ENCODE data around the gene WFDC5. TPM values are rescaled to one million over a fixed set of nuclear protein-coding genes. Genes with fewer than 3 reads are reported as not detected.
A peak's percentile ranks its signal among the peaks of the same experiment; 100 is the strongest.
"Not testable (repeated sequence)": the region's sequence is repeated elsewhere in the genome, so short reads cannot be mapped to it uniquely, and the experiment has no call there.

The WFDC5 gene
- polyA plus RNA-seq, 1 of the 3 experiments (the other 2 are of a cell fraction) = 0.08 TPM

- TF ChIP-seq USF2 (IDR thresholded peaks at IDR 0.05; ENCODE audit: borderline replicate concordance, low read depth, low read length) (no peak), FOSL2 (IDR thresholded peaks at IDR 0.05; ENCODE audit: borderline replicate concordance, low read depth) (0 out of 2 replicates have a peak, but pooled peaks have one; percentile 10), REST (IDR thresholded peaks at IDR 0.05; ENCODE audit: low read depth, low read length) (no peak), ELF1 (IDR thresholded peaks at IDR 0.05) (no peak), ZBTB33 (IDR thresholded peaks at IDR 0.05; ENCODE audit: borderline replicate concordance, low read depth) (no peak), USF1 (IDR thresholded peaks at IDR 0.05; ENCODE audit: borderline replicate concordance, low read depth) (no peak), IRF3 (IDR thresholded peaks at IDR 0.05; ENCODE audit: low read depth, low read length) (no peak)
Observed at GRCh38 chr20:45157962-45158361, 43.0 kb upstream of the WFDC5 start (continued).

- Histone ChIP-seq H3K9ac (no peak overlapping the region), H3K4me3 (ENCODE audit: low read depth in 2 of 2, low read length in 1 of 2) (no peak overlapping the region), H3K4me1 (ENCODE audit: control insufficient read depth in 1 of 2, insufficient read depth in 2 of 2, low read depth in 1 of 2, low read length in 1 of 2) (no peaks in the 10 kb centered on the region; a peak in 1 of 4 replicates), H4K20me1 (ENCODE audit: insufficient read depth) (no peaks in the 10 kb centered on the region), H3K27ac (ENCODE audit: low read depth in 2 of 2, low read length in 1 of 2) (no peak overlapping the region), H3K36me3 (replicated peaks in 1 of 2; ENCODE audit: control insufficient read depth in 1 of 2, insufficient read depth in 2 of 2, low read length in 1 of 2) (no peaks in the 10 kb centered on the region), H3F3A (replicated peaks; ENCODE audit: insufficient read depth) (no peaks in the 10 kb centered on the region), H3K9me3 (no peaks in the 10 kb centered on the region), H3K27me3 (ENCODE audit: insufficient read depth) (no peaks in the 10 kb centered on the region), H3K9me2 (no peaks in the 10 kb centered on the region), H3K4me2 (no peak overlapping the region), H3K79me2 (ENCODE audit: insufficient read depth) (no peaks in the 10 kb centered on the region), H2AFZ (ENCODE audit: low read depth) (no peak overlapping the region)
- ChIA-PET CTCF (interaction anchor here (1.0 to 1.3 kb wide), 2 partner anchors 61 to 614 kb away, joined by 3 read pairs; no protein-coding TSS in a partner anchor), POLR2A (no interaction called here)
- 4% methylated on average over 2 of the region's 2 CpGs for WGBS (ENCODE audit: low lambda C conversion rate)
- DNase-seq = no peak
- TF ChIP-seq RXRA (IDR thresholded peaks at IDR 0.05; ENCODE audit: borderline replicate concordance, low read depth) (no peak), JUND (IDR thresholded peaks at IDR 0.05) (no peak), USF1 (IDR thresholded peaks at IDR 0.05; ENCODE audit: borderline replicate concordance, low read depth) (no peak), FOXM1 (IDR thresholded peaks at IDR 0.05; ENCODE audit: low read depth) (no peak), POLR2AphosphoS5 (IDR thresholded peaks at IDR 0.05; ENCODE audit: low read depth, low read length) (no peak), MEF2A (IDR thresholded peaks at IDR 0.05; ENCODE audit: borderline replicate concordance, low read depth) (no peak), TEAD4 (IDR thresholded peaks at IDR 0.05; ENCODE audit: borderline replicate concordance, insufficient read depth) (no peak), CHD2 (IDR thresholded peaks at IDR 0.05; ENCODE audit: low read length, partially characterized antibody) (no peak), TCF12 (IDR thresholded peaks at IDR 0.05) (no peak), NFIC (IDR thresholded peaks at IDR 0.05; ENCODE audit: borderline replicate concordance) (no peak), NRF1 (IDR thresholded peaks at IDR 0.05; ENCODE audit: low read depth, low read length) (no peak)
Observed at GRCh38 chr20:45156713-45157112, 41.7 kb upstream of the WFDC5 start.

GRCh38 chr20:45154794-45155193 lies 39.8 kb upstream of the WFDC5 start:
- CTCF ChIA-PET; DNase-seq; H3K27me3 ChIP-seq (ENCODE audit: insufficient read depth); H3K4me1 ChIP-seq (ENCODE audit: control insufficient read depth in 1 of 2, insufficient read depth in 2 of 2, low read depth in 1 of 2, low read length in 1 of 2); H3K79me2 ChIP-seq (ENCODE audit: insufficient read depth); H3K4me2 ChIP-seq; H4K20me1 ChIP-seq (ENCODE audit: insufficient read depth); H3K9me3 ChIP-seq; H3K4me3 ChIP-seq (ENCODE audit: low read depth in 2 of 2, low read length in 1 of 2); H3K9ac ChIP-seq; H3K27ac ChIP-seq (ENCODE audit: low read depth in 2 of 2, low read length in 1 of 2); H3F3A ChIP-seq (replicated peaks; ENCODE audit: insufficient read depth); H3K9me2 ChIP-seq; POLR2A ChIA-PET; H3K36me3 ChIP-seq (replicated peaks in 1 of 2; ENCODE audit: control insufficient read depth in 1 of 2, insufficient read depth in 2 of 2, low read length in 1 of 2); H2AFZ ChIP-seq (ENCODE audit: low read depth): not testable (repeated sequence)
- WGBS (ENCODE audit: low lambda C conversion rate) = 11% methylated on average over 1 of the region's 1 CpG

Measured in SK-N-SH (cell line).